HG03280 (cell line): ENCODE data around the gene PTPRE.

Source experiments
- ATAC-seq: cut with Tn5 transposase; IDR thresholded peaks from one replicate; pipeline ENCODE4 v1.9.1; 2021; ENCODE audit warnings: mild to moderate bottlenecking, moderate library complexity; ENCODE audit not compliant: unreplicated experiment

Gene PTPRE

DNA sequence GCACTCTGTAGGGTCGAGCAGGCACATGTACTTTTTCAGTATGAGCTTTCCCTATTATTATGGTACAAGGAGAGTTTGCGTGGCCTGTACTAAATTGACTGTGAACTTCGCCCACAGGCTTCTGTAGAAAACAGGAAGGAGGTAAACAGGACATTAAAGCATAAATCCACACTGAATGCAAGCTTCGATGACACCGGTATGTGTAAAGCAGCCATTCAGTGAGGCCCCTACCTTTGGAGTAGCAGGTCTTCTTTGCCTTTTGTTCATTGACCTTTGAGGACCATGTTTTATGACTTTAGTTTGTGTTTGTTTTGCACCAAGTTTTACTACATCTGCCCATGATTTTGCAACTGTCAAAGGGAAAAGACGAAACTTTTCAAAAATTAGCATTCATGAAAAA is 204.8 kb downstream of the PTPRE start:
- no peak for ATAC-seq

DNA sequence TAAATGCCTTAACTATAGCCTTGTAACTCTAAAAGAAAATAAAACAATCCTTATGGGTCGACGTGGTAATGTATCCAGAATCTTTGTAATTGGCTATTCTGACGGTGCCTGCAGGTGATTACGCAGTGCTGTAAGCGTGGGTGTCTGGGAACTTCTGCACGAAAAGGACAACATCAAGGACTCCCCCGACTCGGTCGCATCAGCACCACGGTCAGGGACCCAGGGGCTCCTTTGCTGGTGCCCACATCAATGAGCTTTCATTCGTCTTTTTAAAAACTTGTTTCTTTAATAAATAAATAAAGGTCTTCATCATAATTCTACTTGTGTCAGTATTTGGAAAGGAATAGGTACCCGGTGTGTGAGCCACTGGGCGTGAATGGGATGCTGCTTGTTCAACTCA is 206.1 kb downstream of the PTPRE start:
- no peak for ATAC-seq

DNA sequence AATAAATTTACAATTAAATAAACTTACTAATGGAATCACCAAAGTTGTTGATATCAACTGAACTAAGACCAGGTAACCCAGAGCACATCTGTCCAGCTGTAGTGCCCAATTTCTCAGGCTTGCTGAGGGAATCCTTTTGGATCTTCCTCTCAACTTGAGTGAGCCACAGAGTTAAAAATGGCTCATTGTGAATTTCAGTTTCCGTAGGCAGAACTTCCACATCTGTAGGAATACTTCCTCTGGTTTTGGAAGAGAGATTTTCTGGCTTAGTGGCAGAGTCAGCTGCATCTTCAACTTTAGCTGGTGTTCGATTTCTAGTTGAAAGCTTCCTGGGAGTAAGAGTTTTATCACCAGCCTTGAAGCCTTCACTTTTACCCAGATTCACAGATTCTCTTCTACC is 208.0 kb downstream of the PTPRE start:
- ATAC-seq, result no peak

DNA sequence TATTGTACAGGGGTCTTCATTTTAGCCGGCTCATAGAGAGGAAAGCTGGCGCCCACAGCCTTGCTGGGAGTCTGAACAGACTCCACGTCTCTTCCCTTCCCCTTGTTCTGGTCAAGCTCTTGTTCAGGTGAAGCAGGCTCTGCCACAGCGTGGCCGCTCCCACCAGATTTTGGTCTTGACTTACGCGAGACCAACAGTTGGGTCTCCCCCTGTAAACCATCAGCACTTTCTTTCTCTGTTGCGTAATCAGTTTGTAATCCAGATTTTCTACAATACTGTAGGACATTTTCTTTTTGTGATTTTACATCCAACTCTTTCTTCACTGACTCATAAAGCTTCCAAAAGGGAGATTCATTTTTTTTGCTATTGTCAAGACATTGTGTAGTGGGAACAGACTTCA is 208.5 kb downstream of the PTPRE start:
- ATAC-seq, result no peak

DNA sequence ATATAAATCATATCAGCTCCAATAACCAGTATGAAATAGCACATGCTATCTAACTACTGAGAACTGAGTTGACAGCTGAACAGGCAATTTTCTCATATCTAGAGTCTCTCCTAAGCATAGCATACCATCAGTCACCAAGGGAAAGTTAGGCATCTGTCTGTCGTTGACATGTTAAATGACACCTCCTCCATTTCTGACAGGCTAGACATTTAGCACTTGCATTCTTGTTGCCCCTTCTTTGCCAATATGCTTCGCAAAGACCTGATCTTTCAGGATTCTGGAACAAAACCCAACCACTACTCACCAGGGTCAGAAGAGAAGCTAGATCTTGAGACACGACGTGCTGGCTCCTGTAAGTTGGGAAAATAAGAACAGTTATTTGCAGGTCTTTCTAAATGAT is 209.3 kb downstream of the PTPRE start:
- ATAC-seq, result no peak

DNA sequence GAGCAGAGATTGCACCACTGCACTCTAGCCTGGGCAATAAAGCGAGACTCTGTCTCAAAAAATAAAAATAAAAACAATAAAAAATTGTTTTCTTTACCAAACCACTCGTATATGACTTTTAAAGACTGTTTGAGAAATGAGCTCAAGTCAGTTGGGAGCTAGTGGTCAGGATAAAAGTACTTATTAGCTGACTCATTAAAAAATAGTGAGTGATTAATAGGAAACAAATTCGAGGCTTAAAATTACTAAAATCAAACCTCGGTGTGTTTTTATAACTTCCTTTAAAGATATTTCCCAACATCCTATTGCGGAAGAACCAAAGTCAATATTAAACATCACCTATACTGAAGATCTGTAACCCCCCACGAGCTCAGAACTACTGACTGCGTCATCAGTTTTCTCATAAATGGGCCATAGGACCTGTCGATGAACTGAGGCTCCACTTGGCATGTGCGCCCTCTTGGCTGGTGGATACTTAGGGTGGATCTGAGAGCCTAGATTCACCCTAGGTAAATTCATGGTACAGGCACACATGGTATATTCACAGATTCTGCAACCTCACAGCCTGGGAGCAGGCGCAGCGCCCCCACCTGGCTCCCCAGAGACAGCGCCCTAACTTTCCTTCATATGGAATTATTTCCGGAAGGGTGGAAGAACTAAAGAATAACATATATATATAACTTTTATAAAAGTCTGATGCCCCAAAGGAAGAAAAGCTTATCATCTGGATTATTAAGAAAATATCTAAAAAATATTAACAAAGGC is 210.1 kb downstream of the PTPRE start:
- ATAC-seq, result no peak

DNA sequence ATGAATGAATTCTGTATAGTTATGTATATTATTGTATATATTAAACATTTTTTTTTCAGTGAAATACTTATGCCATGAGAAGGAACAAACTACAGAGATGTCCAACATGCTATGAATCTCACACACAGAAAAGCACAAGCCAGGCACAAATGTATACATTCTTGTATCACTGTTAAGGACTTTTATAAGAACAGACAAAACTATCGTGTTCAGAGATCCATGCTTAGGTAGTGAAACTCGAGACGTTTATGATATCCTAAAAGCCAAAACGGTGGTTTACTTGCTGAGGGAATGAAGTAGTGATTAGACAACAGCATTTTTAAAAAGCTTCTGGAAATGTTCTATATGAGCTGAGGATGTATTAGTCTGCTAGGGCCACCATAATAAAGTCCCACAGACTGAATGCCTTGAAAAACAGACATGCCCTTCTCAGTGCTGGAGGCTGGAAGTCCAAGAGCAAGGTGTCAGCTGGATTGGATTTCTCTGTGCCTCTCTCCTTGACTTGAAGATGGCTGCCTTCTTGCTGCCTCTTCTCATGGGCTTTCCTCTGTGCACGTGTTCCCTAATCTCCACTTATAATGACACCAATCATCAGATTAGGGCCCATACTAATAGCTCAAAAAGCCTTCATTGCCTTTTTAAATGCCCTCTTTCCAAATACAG is 215.0 kb downstream of the PTPRE start:
- ATAC-seq, result no peak

DNA sequence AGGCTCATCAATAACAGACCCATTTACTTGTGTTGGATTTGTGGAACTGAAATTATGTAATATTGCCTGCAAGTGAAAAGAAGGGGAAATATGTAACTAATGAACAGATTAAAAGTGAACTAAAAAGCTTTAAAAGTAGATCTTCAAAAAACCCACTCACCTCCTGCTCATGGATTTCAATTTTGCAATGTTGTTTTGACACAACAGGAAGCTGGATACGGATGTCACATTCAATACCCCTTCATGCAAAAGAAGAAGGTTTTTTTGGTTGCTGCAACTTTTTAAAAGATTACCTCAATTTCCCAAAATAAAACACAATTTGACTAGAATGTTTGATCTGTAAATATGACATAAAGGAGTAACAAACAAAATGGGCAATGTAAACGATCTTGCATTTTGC is 216.0 kb downstream of the PTPRE start:
- ATAC-seq, result no peak

DNA sequence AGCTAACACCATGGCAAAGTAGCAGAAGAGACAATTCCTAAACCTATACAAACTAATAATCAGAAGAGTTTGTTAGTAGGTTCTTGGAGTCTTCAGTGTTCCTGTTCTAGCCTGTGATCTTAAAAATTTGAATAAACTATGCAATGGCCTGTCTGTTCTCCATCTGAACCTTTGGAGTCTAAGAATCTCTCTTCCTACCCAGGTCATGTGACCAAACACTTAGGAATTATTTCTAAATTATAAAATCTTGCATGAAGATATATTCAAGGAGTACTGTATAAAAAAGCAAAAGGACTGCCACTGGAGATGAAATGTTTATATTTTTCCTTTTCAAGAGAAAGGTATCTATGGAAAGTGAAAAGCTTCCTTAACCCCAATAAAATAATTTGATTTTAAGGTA is 216.9 kb downstream of the PTPRE start:
- no peak for ATAC-seq

DNA sequence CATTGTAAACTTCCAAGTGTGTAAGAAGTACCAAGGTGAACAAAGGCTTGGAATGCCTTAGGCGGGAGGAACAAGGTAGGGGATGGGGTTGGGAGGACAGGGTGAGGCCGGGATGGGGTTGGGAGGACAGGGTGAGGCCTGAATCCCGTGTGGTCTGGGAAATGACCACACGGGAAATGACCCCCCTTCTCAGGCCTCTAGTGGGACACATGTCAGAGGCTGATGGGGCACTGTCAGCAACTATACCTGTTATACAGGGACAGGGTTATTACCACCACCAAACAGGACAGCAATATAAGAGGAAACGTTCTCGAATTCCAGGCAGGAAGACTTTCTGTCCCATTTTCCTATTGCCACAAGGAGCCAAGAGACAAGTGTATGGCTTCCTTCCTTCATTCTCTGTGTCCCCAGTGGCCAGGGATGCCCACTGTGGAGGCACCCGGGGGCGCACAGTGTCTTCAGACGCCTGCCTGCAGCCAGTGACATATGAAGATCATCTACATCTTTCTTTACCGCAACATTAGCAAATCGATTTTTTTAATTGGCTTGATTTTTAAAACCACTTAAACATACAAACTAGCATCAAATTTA is 218.0 kb downstream of the PTPRE start:
- ATAC-seq, result no peak

DNA sequence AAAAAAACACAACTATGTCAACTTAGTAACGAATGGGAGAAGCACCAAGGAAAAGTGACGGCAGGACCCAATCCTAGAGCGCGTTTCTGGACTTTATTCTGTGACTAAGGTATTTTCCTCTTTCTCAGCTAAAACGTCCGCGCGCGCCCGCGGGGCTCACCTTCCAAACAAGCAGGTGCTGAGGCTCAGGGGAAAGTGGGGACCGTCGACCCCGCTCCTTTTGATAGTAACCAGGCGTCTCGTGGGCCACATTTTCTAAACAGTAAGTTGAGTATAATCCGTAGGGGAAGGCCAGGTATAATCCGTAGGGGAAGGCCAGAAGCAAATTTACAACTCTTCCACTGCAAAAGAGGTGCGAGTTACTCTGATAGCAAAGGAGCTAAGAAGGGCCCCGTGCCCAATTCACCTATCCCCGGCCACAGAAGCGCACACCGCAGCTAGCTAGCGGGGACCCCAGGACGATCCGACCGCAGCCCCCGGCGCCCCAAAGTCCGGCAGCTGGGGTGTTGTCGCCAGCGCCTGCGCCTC is 218.6 kb downstream of the PTPRE start:
- no peak for ATAC-seq

DNA sequence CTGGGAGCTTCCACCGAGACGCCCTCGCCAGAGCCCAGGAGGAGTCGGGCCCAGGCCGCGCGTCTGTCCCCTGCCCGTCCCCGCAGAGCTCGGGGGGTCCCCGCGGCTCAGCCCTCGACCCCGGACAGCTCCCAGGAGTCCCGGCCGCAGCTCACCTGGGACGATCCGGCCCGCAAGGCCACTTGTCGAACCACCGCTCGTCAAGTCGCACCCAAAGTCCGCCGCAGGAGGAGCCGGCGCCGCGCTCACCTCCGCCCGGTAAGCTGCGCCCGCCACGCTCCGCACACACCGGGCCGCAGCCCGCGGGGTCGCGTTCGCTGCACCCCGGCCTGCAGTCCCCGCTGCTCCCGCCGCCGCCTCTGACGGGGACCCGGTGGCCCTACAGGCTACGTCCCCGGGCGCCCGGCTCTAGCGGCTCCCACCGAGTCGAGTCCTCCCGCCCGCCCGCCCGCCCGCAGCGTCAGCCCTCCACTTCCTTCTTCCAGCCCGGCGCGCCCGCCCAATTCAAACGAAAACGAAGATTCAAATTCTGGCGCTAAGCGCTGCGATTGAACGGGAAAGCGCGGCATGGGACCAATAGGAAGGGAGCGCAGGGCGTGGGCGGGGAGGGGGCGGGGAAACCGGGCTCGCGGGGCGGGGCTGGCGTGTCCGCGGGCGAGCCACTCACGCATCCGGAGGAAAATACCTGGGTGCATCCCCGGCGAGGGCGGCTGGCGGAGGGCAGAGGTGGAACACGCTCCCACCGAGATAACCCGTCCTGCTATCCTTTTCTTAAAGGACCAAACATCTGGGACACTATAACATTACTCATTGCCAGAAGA is 219.3 kb downstream of the PTPRE start, which contains the start of gene MKI67:
Gene MKI67, minus strand, starts transcription at position 480 of the 821 bp plus-strand sequence. CDS start 756 bp downstream, outside the sequence.
- ATAC-seq, result peak; percentile 82

DNA sequence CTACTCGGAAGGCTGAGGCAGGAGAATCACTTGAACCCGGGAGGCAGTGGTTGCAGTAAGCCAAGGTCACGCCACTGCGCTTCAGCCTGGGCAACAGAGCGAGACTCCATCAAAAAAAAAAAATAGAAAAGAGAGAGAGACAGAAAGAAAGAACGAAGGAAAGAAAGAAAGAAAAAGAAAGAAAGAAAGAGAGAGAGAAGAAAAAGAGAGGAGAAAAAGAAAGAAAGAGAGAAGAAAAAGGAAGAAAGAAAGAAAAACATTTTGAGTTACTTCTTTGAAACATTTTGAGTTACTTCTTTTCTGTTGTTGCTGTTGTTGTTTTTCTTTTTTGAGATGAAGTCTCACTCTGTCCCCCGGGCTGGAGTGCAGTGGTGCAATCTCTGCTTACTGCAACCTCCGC is 221.7 kb downstream of the PTPRE start:
- no peak for ATAC-seq

DNA sequence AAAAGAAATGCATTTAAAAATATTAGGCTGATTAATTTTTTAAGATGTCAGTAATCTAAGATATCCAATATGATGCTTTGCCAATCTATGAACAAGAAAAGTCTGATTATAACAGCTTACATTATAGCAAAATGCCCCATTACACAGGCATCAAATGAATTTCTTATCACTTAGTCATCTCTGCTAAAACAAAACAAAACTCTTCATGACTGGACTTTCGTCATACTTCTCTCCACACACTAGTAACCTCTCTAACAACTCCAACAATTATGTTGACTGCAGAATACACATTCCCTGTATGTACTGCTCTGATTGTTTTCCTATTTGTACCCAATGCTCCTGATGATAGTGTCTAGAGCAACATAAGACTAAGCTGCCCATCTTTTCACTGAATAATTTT is 223.1 kb downstream of the PTPRE start:
- ATAC-seq, result no peak
